ENCODE results near the gene GNAZ. TPM values are rescaled to one million over a fixed set of nuclear protein-coding genes. Genes with fewer than 3 reads are reported as not detected.

The GNAZ gene
- polyA plus RNA-seq, 3 donors from 2014 or later = 0.50 to 0.96 TPM; not detected in 1

GRCh38 chr22:23164091-23164490 lies 93.8 kb downstream of the GNAZ start:
- no peak for DNase-seq
- H3K27me3 Mint-ChIP-seq (ENCODE audit: low read depth in 3 of 3) = peaks cover 0 to 7% (median 3%) of the 10 kb centered on the region in 3 donors
- H3K9me3 Mint-ChIP-seq = no peaks in the 10 kb centered on the region
- no peaks in the 10 kb centered on the region for H3K36me3 Mint-ChIP-seq
- H3K4me1 Mint-ChIP-seq = no peaks in the 10 kb centered on the region
- H3K4me3 Mint-ChIP-seq = no peak overlapping the region
- H3K27ac Mint-ChIP-seq = peak overlapping the region in 1 of 6 donors; percentile 26

- Mint-ChIP-seq H3K27ac (no peak overlapping the region), H3K4me1 (no peaks in the 10 kb centered on the region), H3K4me3 (no peak overlapping the region), H3K36me3 (no peaks in the 10 kb centered on the region), H3K9me3 (no peaks in the 10 kb centered on the region), H3K27me3 (ENCODE audit: low read depth in 3 of 3) (peaks cover 0 to 7% (median 2%) of the 10 kb centered on the region in 3 donors)
- DNase-seq = no peak
Observed at GRCh38 chr22:23166042-23166831, 95.9 kb downstream of the GNAZ start.

- Mint-ChIP-seq H3K27ac (no peak overlapping the region), H3K36me3 (no peaks in the 10 kb centered on the region), H3K4me3 (no peak overlapping the region), H3K9me3 (no peaks in the 10 kb centered on the region), H3K4me1 (no peaks in the 10 kb centered on the region), H3K27me3 (ENCODE audit: low read depth in 3 of 3) (peaks cover 0 to 7% (median 2%) of the 10 kb centered on the region in 3 donors)
- no peak for DNase-seq
Observed at GRCh38 chr22:23166841-23167616, 96.7 kb downstream of the GNAZ start.

- H3K27me3 Mint-ChIP-seq (ENCODE audit: low read depth in 3 of 3) = peaks cover 0 to 5% (median 0%) of the 10 kb centered on the region in 3 donors
- H3K4me3 Mint-ChIP-seq = no peak overlapping the region
- H3K9me3 Mint-ChIP-seq = no peaks in the 10 kb centered on the region
- DNase-seq = no peak
- H3K4me1 Mint-ChIP-seq = no peaks in the 10 kb centered on the region
- H3K27ac Mint-ChIP-seq = peak overlapping the region in 1 of 6 donors; percentile 31
- no peaks in the 10 kb centered on the region for H3K36me3 Mint-ChIP-seq
Observed at GRCh38 chr22:23168391-23169042, 98.2 kb downstream of the GNAZ start.

GRCh38 chr22:23169043-23169406 lies 98.7 kb downstream of the GNAZ start:
- no peak overlapping the region for H3K27ac Mint-ChIP-seq
- H3K27me3 Mint-ChIP-seq (ENCODE audit: low read depth in 3 of 3) = peaks cover 0 to 7% (median 0%) of the 10 kb centered on the region in 3 donors
- H3K4me3 Mint-ChIP-seq = no peak overlapping the region
- no peak for DNase-seq
- H3K4me1 Mint-ChIP-seq = peaks cover 0 to 3% of the 10 kb centered on the region in 2 donors
- no peaks in the 10 kb centered on the region for H3K36me3 Mint-ChIP-seq
- H3K9me3 Mint-ChIP-seq = no peaks in the 10 kb centered on the region

Other genes with a start within 250 kb of the GNAZ start
- under 1 TPM in 2 of 3 donors, not detected in 1; 0.26 to 0.59 TPM for gene IGLL5, start 182.7 kb upstream of the GNAZ start, polyA plus RNA-seq
- under 1 TPM in 2 of 3 donors, not detected in 1; 0.26 to 0.66 TPM for gene RSPH14, start 71.5 kb downstream of the GNAZ start, polyA plus RNA-seq
- gene RAB36, start 75.0 kb downstream of the GNAZ start, polyA plus RNA-seq = 1 to 10 TPM in 2 of 3 donors, not detected in 1; 1.8 to 3.7 TPM
- gene BCR, start 110.0 kb downstream of the GNAZ start, polyA plus RNA-seq = 10 to 100 TPM in 1 of 3 donors, 1 to 10 TPM in 2; 4.1 to 12.5 (median 5.6) TPM

All from immature natural killer cell (primary cell).